ENCODE data around the gene PRMT5. TPM values are rescaled to one million over a fixed set of nuclear protein-coding genes. Genes with fewer than 3 reads are reported as not detected.

PRMT5 gene
- total and polyA plus RNA-seq, 9 donors, result 37.6 to 109 (median 65.4) TPM

GRCh38 chr14:22935156-22935555, 6.0 kb upstream of the PRMT5 start:
- Histone ChIP-seq H3K4me1 (ENCODE audit: insufficient read depth) (peaks cover 3% of the 10 kb centered on the region), H3K9me3 (no peaks in the 10 kb centered on the region), H3K27ac (no peak overlapping the region), H3K27me3 (no peaks in the 10 kb centered on the region), H3K4me3 (no peak overlapping the region), H3K36me3 (no peaks in the 10 kb centered on the region)
- WGBS, 3 donors, result 82 to 86% (median 83%) methylated on average over 1 of the region's 1 CpG
- intact Hi-C loops (cut with DNase I), result no loop called here
- DNase-seq, result no peak
- TF ChIP-seq EP300 (IDR thresholded peaks at IDR 0.05) (no peak), POLR2A (IDR thresholded peaks at IDR 0.05) (no peak), CTCF (IDR thresholded peaks at IDR 0.05) (no peak)

- no peaks in the 10 kb centered on the region for H3K9me3 ChIP-seq
- H3K4me1 ChIP-seq (ENCODE audit: insufficient read depth), result peaks cover 3% of the 10 kb centered on the region
- 90 to 95% (median 90%) methylated on average over 3 of the region's 3 CpGs for WGBS, 3 donors
- no peak overlapping the region for H3K27ac ChIP-seq
- no peak overlapping the region for H3K4me3 ChIP-seq
- no peak for TF ChIP-seq CTCF (IDR thresholded peaks at IDR 0.05)
- no peak for TF ChIP-seq POLR2A (IDR thresholded peaks at IDR 0.05)
- TF ChIP-seq EP300 (IDR thresholded peaks at IDR 0.05), result no peak
- no peaks in the 10 kb centered on the region for H3K36me3 ChIP-seq
- intact Hi-C loops (cut with DNase I), result loop anchor here in 1 of 4 donors (5.0 kb wide), 1 partner anchor 50 kb away; the partner anchor contains the start of gene AJUBA
- no peaks in the 10 kb centered on the region for H3K27me3 ChIP-seq
- no peak for DNase-seq
Observed at GRCh38 chr14:22932146-22932545, 3.0 kb upstream of the PRMT5 start.

GRCh38 chr14:22929961-22930364, 787 bp upstream of the PRMT5 start:
- DNase-seq, result no peak
- Histone ChIP-seq H3K9me3 (no peaks in the 10 kb centered on the region), H3K4me3 (peak overlapping the region; percentile 37), H3K27me3 (no peaks in the 10 kb centered on the region), H3K4me1 (ENCODE audit: insufficient read depth) (peaks cover 3% of the 10 kb centered on the region), H3K27ac (peak overlapping the region; percentile 77 to 92), H3K36me3 (no peaks in the 10 kb centered on the region)
- intact Hi-C loops (cut with DNase I), result loop anchor here in 3 of 4 donors (2.0 to 5.0 kb wide), 3 partner anchors 52 to 57 kb away; partner anchors contain the start of gene AJUBA (in 2 of the 3)
- 0 to 2% (median 2%) methylated on average over 2 of the region's 2 CpGs for WGBS, 3 donors
- TF ChIP-seq POLR2A (IDR thresholded peaks at IDR 0.05) (no peak), EP300 (IDR thresholded peaks at IDR 0.05) (no peak), CTCF (IDR thresholded peaks at IDR 0.05) (no peak)

- H3K27me3 ChIP-seq, result no peaks in the 10 kb centered on the region
- H3K4me3 ChIP-seq, result peak overlapping the region; percentile 73
- no peak for TF ChIP-seq EP300 (IDR thresholded peaks at IDR 0.05)
- no peak for TF ChIP-seq CTCF (IDR thresholded peaks at IDR 0.05)
- no peak for TF ChIP-seq POLR2A (IDR thresholded peaks at IDR 0.05)
- no peak for DNase-seq
- 5 to 13% (median 6%) methylated on average over 12 of the region's 12 CpGs for WGBS, 3 donors
- H3K27ac ChIP-seq, result peak overlapping the region; percentile 70 to 92
- H3K9me3 ChIP-seq, result no peaks in the 10 kb centered on the region
- H3K36me3 ChIP-seq, result no peaks in the 10 kb centered on the region
- intact Hi-C loops (cut with DNase I), result loop anchor here in 1 of 4 donors (2.0 kb wide), 1 partner anchor 56 kb away; no protein-coding TSS in a partner anchor
- H3K4me1 ChIP-seq (ENCODE audit: insufficient read depth), result peaks cover 3% of the 10 kb centered on the region
Observed at GRCh38 chr14:22928237-22929103, 706 bp downstream of the PRMT5 start.

Measured in ovary (tissue), 9 donors.